Karpas-422 (cell line): Measurements from ENCODE around the gene B4GALT1. TPM values are rescaled to one million over a fixed set of nuclear protein-coding genes. Genes with fewer than 3 reads are reported as not detected.
"Not testable (repeated sequence)": the region's sequence is repeated elsewhere in the genome, so short reads cannot be mapped to it uniquely, and the experiment has no call there.

Experiments used
- DNase-seq: peaks from one replicate; pipeline ENCODE4 v3.0.0-alpha.2; 2015
- H2AFZ ChIP-seq: fragments of 200-600 bp; sonication (generic); 2 replicates; pipeline ENCODE4 v1.6.1; 2014; ENCODE audit warnings: antibody characterized with exemption, low read length, mixed read lengths
- H3K27ac ChIP-seq: fragments of 200-600 bp; sonication (generic); 2 replicates; pipeline ENCODE4 v1.5.1; 2014; ENCODE audit warnings: mild to moderate bottlenecking, low read length, moderate library complexity
- H3K27me3 ChIP-seq: fragments of 200-600 bp; sonication (generic); 2 replicates; pipeline ENCODE4 v1.6.1; 2014; ENCODE audit warnings: low read length, mixed read lengths
- H3K36me3 ChIP-seq: fragments of 200-600 bp; sonication (generic); 2 replicates; pipeline ENCODE4 v1.6.1; 2014; ENCODE audit warnings: low read length, mixed read lengths; ENCODE audit not compliant: insufficient read depth
- H3K4me1 ChIP-seq: fragments of 200-600 bp; sonication (generic); 2 replicates; pipeline ENCODE4 v1.6.1; 2014; ENCODE audit warnings: mild to moderate bottlenecking, low read length, mixed read lengths
- H3K4me2 ChIP-seq: fragments of 200-600 bp; sonication (generic); 2 replicates; pipeline ENCODE4 v1.6.1; 2014; ENCODE audit warnings: low read length, low read depth, mild to moderate bottlenecking; ENCODE audit not compliant: poor library complexity, severe bottlenecking
- H3K4me3 ChIP-seq: fragments of 200-600 bp; sonication (generic); 2 replicates; pipeline ENCODE4 v1.5.1; 2014; ENCODE audit warnings: mild to moderate bottlenecking, antibody characterized with exemption, low read length, mixed read lengths
- H3K79me2 ChIP-seq: fragments of 200-600 bp; sonication (generic); 2 replicates; pipeline ENCODE4 v1.6.1; 2014; ENCODE audit warnings: mild to moderate bottlenecking, low read length, mixed read lengths
- H3K9ac ChIP-seq: fragments of 200-600 bp; sonication (generic); 2 replicates; pipeline ENCODE4 v1.6.0; 2014; ENCODE audit warnings: low read length
- H3K9me2 ChIP-seq: fragments of 200-600 bp; sonication (generic), shearing (Covaris generic); replicated peaks from 2 replicates; pipeline ENCODE4 v1.6.0; 2014; ENCODE audit warnings: mild to moderate bottlenecking, low read length, moderate library complexity; ENCODE audit not compliant: insufficient read depth
- H3K9me3 ChIP-seq: fragments of 300-700, 200-600 bp; sonication (generic); 2 replicates; pipeline ENCODE4 v1.6.1; 2014; ENCODE audit warnings: low read length, mixed read lengths
- H4K20me1 ChIP-seq: fragments of 200-600 bp; sonication (generic); 2 replicates; pipeline ENCODE4 v1.6.1; 2014; ENCODE audit warnings: mild to moderate bottlenecking, antibody characterized with exemption, low read length, low read depth; ENCODE audit not compliant: insufficient read depth
- total RNA-seq: library from RNA; depleted of rRNA; stranded (reverse); fragments of >200 nt; shearing (Covaris generic); gene quantifications from 2 replicates; pipeline ENCODE4 v1.2.3, GENCODE V29; 2014; ENCODE audit warnings: low replicate concordance

B4GALT1 gene
- total RNA-seq, 1 experiment from 2014 or later, result 6.9 TPM

- no peak for DNase-seq
- Histone ChIP-seq H3K9ac (no peak overlapping the region), H4K20me1 (no peaks in the 10 kb centered on the region)
Measured at GRCh38 chr9:33104401-33104800, 62.7 kb downstream of the B4GALT1 start.

GRCh38 chr9:33103501-33104281, 63.4 kb downstream of the B4GALT1 start:
- no peak overlapping the region for H3K4me3 ChIP-seq
- no peak overlapping the region for H3K9ac ChIP-seq
- DNase-seq, result no peak
- no peaks in the 10 kb centered on the region for H3K9me3 ChIP-seq
- no peak overlapping the region for H3K27ac ChIP-seq
- no peak overlapping the region for H3K4me2 ChIP-seq
- H3K4me1 ChIP-seq, result peaks cover 12% of the 10 kb centered on the region
- no peaks in the 10 kb centered on the region for H4K20me1 ChIP-seq
- H3K9me2 ChIP-seq, result no peaks in the 10 kb centered on the region
- H2AFZ ChIP-seq, result no peak overlapping the region
- no peaks in the 10 kb centered on the region for H3K36me3 ChIP-seq
- H3K79me2 ChIP-seq, result no peaks in the 10 kb centered on the region
- H3K27me3 ChIP-seq, result no peaks in the 10 kb centered on the region

More at GRCh38 chr9:33104401-33104800, 62.7 kb downstream of the B4GALT1 start:
- no peaks in the 10 kb centered on the region for H3K36me3 ChIP-seq
- H3K27ac ChIP-seq, result no peak overlapping the region
- H3K79me2 ChIP-seq, result no peaks in the 10 kb centered on the region
- H3K4me3 ChIP-seq, result no peak overlapping the region
- H3K9me2 ChIP-seq, result no peaks in the 10 kb centered on the region
- no peak overlapping the region for H2AFZ ChIP-seq
- H3K9me3 ChIP-seq, result no peaks in the 10 kb centered on the region
- H3K4me1 ChIP-seq, result peaks cover 12% of the 10 kb centered on the region
- no peak overlapping the region for H3K4me2 ChIP-seq
- H3K27me3 ChIP-seq, result no peaks in the 10 kb centered on the region

- peaks cover 11% of the 10 kb centered on the region for H3K4me1 ChIP-seq
- no peak overlapping the region for H2AFZ ChIP-seq
- no peaks in the 10 kb centered on the region for H3K9me2 ChIP-seq
- H3K4me3 ChIP-seq, result no peak overlapping the region
- H3K9me3 ChIP-seq, result no peaks in the 10 kb centered on the region
- DNase-seq, result no peak
- H4K20me1 ChIP-seq, result no peaks in the 10 kb centered on the region
- H3K4me2 ChIP-seq, result no peak overlapping the region
- no peak overlapping the region for H3K27ac ChIP-seq
- H3K27me3 ChIP-seq, result no peaks in the 10 kb centered on the region
- H3K9ac ChIP-seq, result no peak overlapping the region
- H3K36me3 ChIP-seq, result no peaks in the 10 kb centered on the region
- H3K79me2 ChIP-seq, result no peaks in the 10 kb centered on the region
Measured at GRCh38 chr9:33102551-33103210, 64.5 kb downstream of the B4GALT1 start.

- Histone ChIP-seq H3K27ac (no peak overlapping the region), H3K4me1 (no peaks in the 10 kb centered on the region), H3K9ac (no peak overlapping the region), H3K79me2 (no peaks in the 10 kb centered on the region), H2AFZ (no peak overlapping the region), H3K9me3 (no peaks in the 10 kb centered on the region), H3K9me2 (no peaks in the 10 kb centered on the region), H3K4me3 (no peak overlapping the region), H3K4me2 (no peak overlapping the region), H3K27me3 (no peaks in the 10 kb centered on the region), H4K20me1 (no peaks in the 10 kb centered on the region), H3K36me3 (no peaks in the 10 kb centered on the region)
- no peak for DNase-seq
Measured at GRCh38 chr9:33101104-33101951, 65.8 kb downstream of the B4GALT1 start.

- Histone ChIP-seq H3K27me3 (no peaks in the 10 kb centered on the region), H2AFZ (no peak overlapping the region), H3K27ac (no peak overlapping the region)
Measured at GRCh38 chr9:33099754-33100153, 67.4 kb downstream of the B4GALT1 start.

GRCh38 chr9:33097192-33097591, 69.9 kb downstream of the B4GALT1 start:
- Histone ChIP-seq H3K27ac (no peak overlapping the region), H3K36me3 (no peaks in the 10 kb centered on the region), H3K9me2 (no peaks in the 10 kb centered on the region), H3K4me3 (no peak overlapping the region), H3K4me1 (no peaks in the 10 kb centered on the region), H3K27me3 (no peaks in the 10 kb centered on the region), H4K20me1 (no peaks in the 10 kb centered on the region), H3K9ac (no peak overlapping the region), H3K79me2 (no peaks in the 10 kb centered on the region), H3K9me3 (no peaks in the 10 kb centered on the region), H2AFZ (no peak overlapping the region), H3K4me2 (no peak overlapping the region)
- no peak for DNase-seq

More at GRCh38 chr9:33099754-33100153, 67.4 kb downstream of the B4GALT1 start:
- Histone ChIP-seq H3K79me2 (no peaks in the 10 kb centered on the region), H3K4me1 (no peaks in the 10 kb centered on the region), H3K4me3 (no peak overlapping the region), H3K4me2 (no peak overlapping the region), H3K9me2 (no peaks in the 10 kb centered on the region), H3K36me3 (no peaks in the 10 kb centered on the region), H4K20me1 (no peaks in the 10 kb centered on the region), H3K9ac (no peak overlapping the region), H3K9me3 (no peaks in the 10 kb centered on the region)
- DNase-seq, result no peak

- no peaks in the 10 kb centered on the region for H3K79me2 ChIP-seq
- H3K4me3 ChIP-seq, result no peak overlapping the region
- no peaks in the 10 kb centered on the region for H3K4me1 ChIP-seq
- H4K20me1 ChIP-seq, result no peaks in the 10 kb centered on the region
- no peaks in the 10 kb centered on the region for H3K9me2 ChIP-seq
- no peak overlapping the region for H3K9ac ChIP-seq
- H2AFZ ChIP-seq, result no peak overlapping the region
- no peak for DNase-seq
- H3K36me3 ChIP-seq, result no peaks in the 10 kb centered on the region
- no peak overlapping the region for H3K4me2 ChIP-seq
- no peak overlapping the region for H3K27ac ChIP-seq
- no peaks in the 10 kb centered on the region for H3K27me3 ChIP-seq
- no peaks in the 10 kb centered on the region for H3K9me3 ChIP-seq
Measured at GRCh38 chr9:33092634-33093033, 74.5 kb downstream of the B4GALT1 start.

GRCh38 chr9:33085672-33086071, 81.5 kb downstream of the B4GALT1 start:
- DNase-seq, H3K9me3 ChIP-seq, H3K79me2 ChIP-seq, H3K36me3 ChIP-seq, H3K9ac ChIP-seq, H3K4me2 ChIP-seq, H4K20me1 ChIP-seq, H3K27me3 ChIP-seq, H3K4me3 ChIP-seq, H3K9me2 ChIP-seq, H2AFZ ChIP-seq, H3K4me1 ChIP-seq, H3K27ac ChIP-seq: not testable (repeated sequence)
